Adipocyte (in vitro differentiated cells): ENCODE data around the gene HCN1.
A peak's percentile ranks its signal among the peaks of the same experiment; 100 is the strongest.

Experiments used
- DNase-seq: peaks from one replicate; pipeline ENCODE4 v3.0.0-alpha.2; 2015; ENCODE audit warnings: low read depth
- H3K27me3 ChIP-seq: replicated peaks from 2 replicates; pipeline ENCODE4 v1.7.0; 2013; ENCODE audit warnings: mild to moderate bottlenecking, low read length, moderate library complexity; ENCODE audit not compliant: control insufficient read depth, insufficient read depth
- H3K36me3 ChIP-seq: 2 replicates; pipeline ENCODE4 v1.7.0; 2013; ENCODE audit warnings: low read length, mild to moderate bottlenecking, moderate library complexity; ENCODE audit not compliant: control insufficient read depth, insufficient read depth, severe bottlenecking
- H3K4me1 ChIP-seq: 2 replicates; pipeline ENCODE4 v1.7.0; 2013; ENCODE audit warnings: mild to moderate bottlenecking, low read length, moderate library complexity; ENCODE audit not compliant: control insufficient read depth, insufficient read depth
- H3K4me3 ChIP-seq: 2 replicates; pipeline ENCODE4 v1.7.0; 2013; ENCODE audit warnings: mild to moderate bottlenecking, low read length, moderate library complexity
- H3K9ac ChIP-seq: 2 replicates; pipeline ENCODE4 v1.7.0; 2013; ENCODE audit warnings: mild to moderate bottlenecking, low read length, moderate library complexity
- H3K9me3 ChIP-seq: 2 replicates; pipeline ENCODE4 v1.7.0; 2013; ENCODE audit warnings: mild to moderate bottlenecking, low read length, moderate library complexity; ENCODE audit not compliant: control insufficient read depth

The HCN1 gene

DNA sequence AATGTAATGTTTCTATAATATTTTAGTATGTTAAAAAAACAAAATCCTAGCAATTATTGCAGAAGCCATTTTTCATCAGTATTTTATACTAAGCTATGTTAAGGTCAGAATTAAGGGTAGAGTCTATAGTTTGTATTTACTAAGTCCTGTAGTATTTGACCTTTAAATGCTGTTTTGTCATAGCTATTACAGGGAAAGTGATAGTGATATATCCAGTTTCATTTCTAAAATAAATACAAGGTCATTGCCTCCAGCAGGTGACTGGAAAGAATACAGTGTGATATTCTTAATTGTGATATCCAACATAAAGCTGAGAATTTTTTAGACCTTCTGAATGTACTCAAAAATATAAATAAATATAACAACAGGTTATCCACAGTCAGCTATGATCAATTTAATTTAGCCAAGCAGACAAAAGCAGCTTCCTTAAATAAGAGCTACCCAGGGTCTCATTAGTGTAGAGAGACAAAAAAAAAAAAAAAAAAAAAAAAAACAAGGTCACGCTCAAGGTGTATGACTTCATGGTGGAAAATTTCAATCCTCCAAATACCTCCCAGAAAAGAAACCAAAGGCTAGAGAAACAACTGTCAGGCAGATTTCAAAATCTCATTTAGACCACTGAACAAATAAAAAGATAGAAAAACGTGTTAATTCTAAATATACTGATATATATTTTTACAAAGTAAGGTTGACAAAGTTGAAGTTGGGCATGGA is 278.7 kb downstream of the HCN1 start:
- no peak overlapping the region for H3K4me3 ChIP-seq
- no peak overlapping the region for H3K9ac ChIP-seq
- no peaks in the 10 kb centered on the region for H3K36me3 ChIP-seq
- H3K9me3 ChIP-seq, result no peaks in the 10 kb centered on the region
- DNase-seq, result no peak
- H3K4me1 ChIP-seq, result no peaks in the 10 kb centered on the region
- no peaks in the 10 kb centered on the region for H3K27me3 ChIP-seq

DNA sequence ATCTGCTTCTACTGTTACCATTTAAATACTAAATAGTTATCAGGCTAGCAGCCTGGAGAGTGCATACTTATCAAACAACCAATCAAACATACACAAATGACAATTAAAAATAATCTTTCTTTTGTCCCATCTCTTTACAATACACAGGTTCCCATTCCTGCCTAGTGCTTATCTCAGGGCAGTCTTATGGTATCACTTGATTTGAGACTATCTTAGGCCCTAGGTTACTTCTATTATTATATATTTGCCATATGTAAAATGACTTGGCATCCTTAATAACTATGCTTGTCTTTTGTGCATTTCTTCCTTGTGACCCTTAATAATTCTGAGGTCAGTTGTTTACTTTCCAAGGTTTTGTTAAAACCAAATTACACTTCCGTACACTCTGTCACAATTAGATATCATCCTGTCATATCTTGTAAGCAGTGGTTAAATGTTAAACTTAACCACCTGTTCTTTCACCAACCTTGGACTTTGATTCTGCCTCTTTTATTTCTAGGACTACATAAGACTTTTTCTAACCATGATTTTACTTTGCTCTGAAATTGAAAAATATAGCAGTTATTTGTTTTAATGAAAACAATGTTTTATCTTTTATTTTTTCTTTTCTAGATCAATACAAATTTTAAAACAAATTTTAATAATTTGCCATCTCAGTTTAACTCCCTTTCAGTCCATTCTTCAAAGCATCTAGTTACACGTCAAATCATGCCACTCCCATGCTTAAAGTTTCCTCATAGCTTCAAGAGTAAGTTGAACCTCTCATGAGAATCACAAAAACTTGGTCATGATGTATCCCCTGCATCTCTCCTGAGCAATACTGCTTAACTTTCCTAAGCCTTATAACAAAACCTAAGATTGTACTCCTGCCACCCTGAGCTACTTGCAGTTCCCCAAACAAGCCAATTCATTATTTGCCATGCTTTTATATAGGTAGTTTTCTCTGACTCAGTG is 281.3 kb downstream of the HCN1 start:
- no peak overlapping the region for H3K4me3 ChIP-seq
- no peak for DNase-seq

DNA sequence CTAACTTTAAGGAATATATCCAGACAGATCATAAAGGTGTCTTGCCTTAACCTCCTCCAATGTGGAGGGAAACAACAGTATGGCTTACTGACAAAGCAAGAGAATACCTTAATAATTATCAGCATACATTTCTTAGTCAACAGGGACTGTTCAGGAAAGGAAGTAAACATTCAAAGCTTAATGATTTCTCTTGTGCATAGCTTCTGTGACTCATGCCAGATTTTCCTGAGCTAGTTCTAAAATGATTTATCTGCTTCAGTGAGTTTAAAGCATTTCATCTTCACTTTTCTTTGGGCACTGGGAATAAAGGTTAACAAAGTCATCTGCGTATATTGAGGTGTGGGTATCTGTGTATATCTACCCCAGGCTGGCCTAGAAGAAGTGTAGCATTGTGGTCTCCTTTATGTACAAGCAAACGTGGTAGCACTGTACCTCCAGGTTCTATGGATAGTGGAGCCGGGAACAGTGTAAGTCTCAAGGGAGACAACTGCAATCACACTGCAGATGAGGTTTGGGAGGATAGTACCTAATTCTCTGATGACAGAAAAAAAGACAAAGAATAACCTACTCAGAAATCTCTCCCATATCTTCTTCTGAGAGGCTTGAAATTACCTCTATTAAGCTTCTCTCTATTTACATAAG is 284.1 kb downstream of the HCN1 start:
- Histone ChIP-seq H3K9me3 (no peaks in the 10 kb centered on the region), H3K9ac (no peak overlapping the region), H3K36me3 (no peaks in the 10 kb centered on the region), H3K27me3 (no peaks in the 10 kb centered on the region), H3K4me1 (no peaks in the 10 kb centered on the region), H3K4me3 (no peak overlapping the region)
- DNase-seq, result no peak

More for the DNA sequence above, 281.3 kb downstream of the HCN1 start:
- no peak overlapping the region for H3K9ac ChIP-seq
- no peaks in the 10 kb centered on the region for H3K27me3 ChIP-seq
- H3K36me3 ChIP-seq, result no peaks in the 10 kb centered on the region
- no peaks in the 10 kb centered on the region for H3K9me3 ChIP-seq
- H3K4me1 ChIP-seq, result no peaks in the 10 kb centered on the region

DNA sequence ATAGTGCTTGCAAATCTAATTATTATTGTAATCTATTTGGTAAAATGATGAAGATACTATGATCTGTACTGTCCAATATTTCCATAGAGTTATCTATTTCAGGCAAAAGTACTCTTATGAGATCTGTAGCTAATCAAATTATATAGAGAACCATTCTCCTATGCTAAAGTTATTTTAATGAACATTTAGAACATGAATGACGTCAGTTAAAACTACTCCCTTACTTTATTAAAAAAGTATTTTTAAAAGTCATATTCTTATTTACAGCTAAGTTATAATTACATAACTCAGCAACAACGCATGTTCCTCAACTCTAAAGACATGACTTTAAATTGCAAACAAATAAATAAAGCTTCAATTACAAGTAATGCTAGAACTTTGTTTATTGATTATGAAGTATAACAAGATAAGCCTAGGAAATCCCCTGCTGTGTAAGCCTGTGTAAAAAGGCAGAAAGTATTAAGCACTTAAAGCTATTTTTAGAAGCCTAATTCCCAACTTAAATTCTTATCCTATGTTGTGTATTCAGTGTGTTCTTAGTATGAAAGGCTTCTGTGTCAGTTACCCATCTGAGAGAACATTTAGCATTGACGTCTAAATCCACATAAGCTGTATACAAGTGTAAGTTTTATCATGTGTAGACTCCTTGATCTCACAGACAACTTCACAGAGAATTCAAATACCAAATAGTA is 285.7 kb downstream of the HCN1 start:
- H3K36me3 ChIP-seq, result no peaks in the 10 kb centered on the region
- H3K9me3 ChIP-seq, result no peaks in the 10 kb centered on the region
- DNase-seq, result no peak
- H3K27me3 ChIP-seq, result no peaks in the 10 kb centered on the region
- no peak overlapping the region for H3K9ac ChIP-seq
- no peak overlapping the region for H3K4me3 ChIP-seq
- no peaks in the 10 kb centered on the region for H3K4me1 ChIP-seq

DNA sequence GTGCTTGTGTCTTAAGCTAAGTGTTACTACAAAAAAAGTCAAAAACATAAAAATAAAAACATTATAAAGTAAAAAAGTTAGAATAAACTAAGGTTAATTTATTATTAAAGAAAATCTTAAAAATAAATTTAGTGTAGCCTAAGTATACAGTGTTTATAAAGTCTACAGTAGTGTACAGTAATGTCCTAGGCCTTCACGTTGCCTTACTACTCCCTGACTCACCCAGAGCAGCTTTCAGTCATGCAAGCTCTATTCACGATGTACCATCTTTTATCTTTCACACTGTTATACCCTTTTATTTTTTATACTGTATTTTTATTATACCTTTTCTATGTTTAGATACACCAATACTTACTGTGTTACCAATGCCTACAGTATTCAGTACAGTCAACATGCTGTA is 288.1 kb downstream of the HCN1 start:
- Histone ChIP-seq H3K9me3 (no peaks in the 10 kb centered on the region), H3K4me3 (no peak overlapping the region), H3K36me3 (no peaks in the 10 kb centered on the region), H3K9ac (no peak overlapping the region), H3K27me3 (no peaks in the 10 kb centered on the region), H3K4me1 (no peaks in the 10 kb centered on the region)
- no peak for DNase-seq

DNA sequence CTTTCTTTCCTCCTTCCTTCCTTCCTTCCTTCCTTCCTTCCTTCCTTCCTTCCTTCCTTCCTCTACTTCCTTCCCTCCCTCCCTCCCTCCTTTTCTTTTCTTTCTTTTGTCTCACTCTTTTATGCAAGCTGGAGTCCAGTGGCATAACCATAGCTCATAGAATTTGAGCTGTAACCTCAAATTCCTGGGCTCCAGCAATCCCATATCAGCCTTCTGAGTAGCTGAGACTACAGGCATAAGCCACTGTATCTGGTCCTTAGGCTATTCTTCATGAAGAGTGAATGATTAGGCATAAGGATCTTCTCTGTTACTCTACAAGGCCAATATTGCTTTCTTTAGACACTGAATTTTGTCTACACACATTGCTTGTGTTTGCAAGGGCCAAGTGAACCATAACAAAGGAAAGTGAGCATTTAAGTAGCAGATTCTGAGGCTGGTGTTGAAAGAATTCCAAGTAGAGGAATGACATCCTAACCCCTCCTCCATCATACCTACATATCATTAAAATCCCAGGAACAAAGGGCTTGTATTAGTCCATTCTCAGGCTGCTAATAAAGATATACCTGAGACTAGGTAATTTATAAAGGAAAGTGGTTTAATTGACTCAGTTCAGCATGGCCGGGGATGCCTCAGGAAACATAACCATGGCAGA is 293.2 kb downstream of the HCN1 start:
- DNase-seq, result no peak
- no peaks in the 10 kb centered on the region for H3K9me3 ChIP-seq
- H3K4me3 ChIP-seq, result no peak overlapping the region
- H3K27me3 ChIP-seq, result no peaks in the 10 kb centered on the region
- H3K9ac ChIP-seq, result no peak overlapping the region
- H3K36me3 ChIP-seq, result no peaks in the 10 kb centered on the region
- no peaks in the 10 kb centered on the region for H3K4me1 ChIP-seq

DNA sequence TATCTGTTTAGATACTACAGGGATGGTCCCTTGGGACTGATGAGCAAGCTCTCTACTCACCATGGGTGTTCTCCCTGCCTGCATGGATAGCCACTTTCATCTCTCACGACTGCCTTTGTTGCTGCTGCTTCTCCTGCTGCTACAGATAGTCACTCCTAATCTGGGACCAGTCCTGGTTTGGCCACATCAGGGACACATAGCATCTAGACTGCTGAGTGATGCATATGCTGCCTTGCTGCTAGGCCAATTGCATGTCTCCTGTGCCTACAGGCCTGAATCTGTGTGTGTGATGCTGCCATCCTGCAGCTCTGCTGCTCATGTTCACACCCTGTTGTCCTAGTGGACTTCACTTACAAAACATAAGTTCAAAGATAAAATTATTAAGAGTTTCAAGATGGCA is 297.1 kb downstream of the HCN1 start:
- Histone ChIP-seq H3K9ac (no peak overlapping the region), H3K27me3 (no peaks in the 10 kb centered on the region), H3K4me1 (no peaks in the 10 kb centered on the region), H3K36me3 (no peaks in the 10 kb centered on the region), H3K9me3 (no peaks in the 10 kb centered on the region), H3K4me3 (no peak overlapping the region)
- no peak for DNase-seq

DNA sequence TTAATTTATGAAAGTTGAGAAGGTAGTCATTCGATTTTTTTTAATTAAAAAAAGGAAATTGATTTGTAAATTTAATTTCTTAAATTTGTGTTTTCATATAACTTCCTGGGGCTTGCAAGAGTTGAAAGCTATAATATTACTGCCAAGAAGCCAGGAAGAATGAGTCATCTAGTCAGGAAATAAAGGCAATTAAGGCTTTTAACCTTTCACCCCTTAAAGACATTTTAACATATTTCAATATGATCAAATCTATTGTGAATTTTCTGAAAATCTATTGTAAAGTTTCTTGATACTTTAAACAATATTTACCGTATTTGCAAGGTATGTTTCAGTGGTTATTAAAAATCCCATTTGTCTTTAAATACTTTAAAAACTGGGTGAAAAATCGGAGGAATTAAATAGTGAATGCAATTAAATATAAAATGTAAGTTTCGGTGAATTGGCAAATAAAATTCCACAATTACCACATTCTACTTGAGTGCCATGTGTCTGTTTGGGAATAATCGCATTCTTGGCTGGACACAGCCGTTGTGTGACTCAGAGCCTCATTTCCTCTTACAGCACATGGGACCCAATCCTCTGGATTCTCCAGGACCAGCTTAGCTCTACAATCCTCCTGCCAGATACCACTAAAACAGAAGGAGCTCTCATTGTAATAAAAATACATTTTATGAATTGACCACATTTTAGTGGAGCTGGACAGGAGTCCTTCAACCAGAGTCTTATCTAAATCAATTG is 310.7 kb downstream of the HCN1 start:
- DNase-seq, result no peak
- no peaks in the 10 kb centered on the region for H3K27me3 ChIP-seq
- H3K9me3 ChIP-seq, result no peaks in the 10 kb centered on the region
- H3K36me3 ChIP-seq, result no peaks in the 10 kb centered on the region
- no peak overlapping the region for H3K9ac ChIP-seq
- peak overlapping the region; percentile 56 for H3K4me3 ChIP-seq
- H3K4me1 ChIP-seq, result peaks cover 18% of the 10 kb centered on the region

DNA sequence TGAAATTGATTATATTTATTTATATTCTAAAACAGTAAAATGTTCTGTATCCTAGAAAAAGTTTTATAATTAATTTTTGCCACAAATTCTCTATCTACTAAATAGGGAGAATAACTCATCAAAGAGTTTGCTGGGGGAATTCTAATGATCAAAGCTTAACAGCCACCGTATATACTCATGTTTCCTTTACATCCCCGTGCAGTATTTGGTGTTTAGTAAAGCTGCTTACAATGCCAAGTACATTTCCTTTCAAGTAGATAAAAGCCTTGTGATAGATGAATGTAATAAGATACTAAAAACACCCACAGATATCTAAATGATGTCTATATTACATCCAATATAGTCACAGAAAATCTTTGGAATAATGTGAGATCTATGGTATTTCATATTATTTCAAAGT is 312.2 kb downstream of the HCN1 start:
- no peaks in the 10 kb centered on the region for H3K36me3 ChIP-seq
- H3K4me1 ChIP-seq, result peaks cover 18% of the 10 kb centered on the region
- H3K9ac ChIP-seq, result no peak overlapping the region
- H3K4me3 ChIP-seq, result no peak overlapping the region
- DNase-seq, result no peak
- no peaks in the 10 kb centered on the region for H3K9me3 ChIP-seq
- no peaks in the 10 kb centered on the region for H3K27me3 ChIP-seq

DNA sequence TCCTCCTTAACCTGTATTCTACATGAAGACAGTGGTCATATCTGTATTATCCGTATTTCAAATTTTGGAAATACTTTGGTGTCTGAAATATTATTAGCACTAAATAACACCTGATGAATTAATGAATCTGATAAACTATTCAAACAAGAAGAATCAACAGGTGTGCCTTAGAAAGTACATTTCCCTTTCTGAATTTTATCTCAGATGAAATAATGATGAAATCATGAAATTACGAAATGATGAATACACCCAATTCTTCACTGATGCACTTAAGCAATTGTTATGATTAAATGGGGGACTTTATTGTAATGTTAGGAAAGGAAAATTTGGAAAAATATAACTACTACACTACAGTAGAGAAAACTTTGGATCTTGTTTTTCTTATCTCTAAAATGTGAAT is 313.6 kb downstream of the HCN1 start:
- no peaks in the 10 kb centered on the region for H3K27me3 ChIP-seq
- H3K36me3 ChIP-seq, result no peaks in the 10 kb centered on the region
- H3K9ac ChIP-seq, result no peak overlapping the region
- H3K4me3 ChIP-seq, result no peak overlapping the region
- H3K9me3 ChIP-seq, result no peaks in the 10 kb centered on the region
- peaks cover 18% of the 10 kb centered on the region for H3K4me1 ChIP-seq
- DNase-seq, result no peak
